Upper lobe of left lung (tissue), 4 donors: ENCODE results near the gene LIPM.

Experiments used
- CTCF ChIP-seq, 6 experiments: fragments of 450-650 bp in 4 of 6; fragments of 200-600 bp in 2 of 6; sonication (generic) in 2 of 6; IDR thresholded peaks; one replicate each; pipeline ENCODE4 v1.5.1; 2016 to 2019; ENCODE audit warnings: antibody characterized with exemption in 6 of 6
- EP300 ChIP-seq, 4 donors: sonication (generic); formaldehyde crosslinking; IDR thresholded peaks; one replicate each; pipeline ENCODE4 v1.5.1; 2017; ENCODE audit warnings: antibody characterized with exemption in 4 of 4, control low read depth in 2 of 4
- POLR2AphosphoS5 ChIP-seq, 2 donors: sonication (generic); formaldehyde crosslinking; IDR thresholded peaks; one replicate each; pipeline ENCODE4 v1.5.1; 2017; ENCODE audit warnings: antibody characterized with exemption in 2 of 2

- TF ChIP-seq CTCF (IDR thresholded peaks at IDR 0.05) (no peak), EP300 (IDR thresholded peaks at IDR 0.05) (no peak), POLR2AphosphoS5 (IDR thresholded peaks at IDR 0.05) (no peak)
These were observed 18.8 kb upstream of the LIPM start for GRCh38 chr10:88783724-88784123.
